Calu3 (cell line): ENCODE data around the gene ZDHHC19. TPM values are rescaled to one million over a fixed set of nuclear protein-coding genes. Genes with fewer than 3 reads are reported as not detected.

Experiments
- BruUV-seq: library from RNA; stranded (reverse); fragments of 400-500 nt; replicated peaks from 2 replicates; lab custom pipeline; 2021; lab: Mats Ljungman, UMichigan
- CTCF ChIA-PET: fragments of 300-600 bp; sonication (Branson Sonifier 250); formaldehyde crosslinking; loops from one replicate; lab custom pipeline; 2022; ENCODE audit warnings: antibody characterized with exemption; lab: Charles Lee
- DNase-seq: peaks from one replicate; pipeline ENCODE4 v3.0.0; 2022
- H3K27ac Mint-ChIP-seq: one replicate; pipeline ENCODE4 v1.8.0; 2022; ENCODE audit warnings: mixed read lengths; ENCODE audit not compliant: unreplicated experiment
- H3K27me3 Mint-ChIP-seq: one replicate; pipeline ENCODE4 v1.8.0; 2022; ENCODE audit warnings: mixed read lengths; ENCODE audit not compliant: unreplicated experiment
- H3K36me3 Mint-ChIP-seq: one replicate; pipeline ENCODE4 v1.8.0; 2022; ENCODE audit warnings: mild to moderate bottlenecking, moderate library complexity, mixed read lengths; ENCODE audit not compliant: insufficient read depth, unreplicated experiment
- H3K4me1 Mint-ChIP-seq: one replicate; pipeline ENCODE4 v1.8.0; 2022; ENCODE audit warnings: mild to moderate bottlenecking, low read depth, mixed read lengths; ENCODE audit not compliant: unreplicated experiment
- H3K4me3 Mint-ChIP-seq: one replicate; pipeline ENCODE4 v1.8.0; 2022; ENCODE audit warnings: mild to moderate bottlenecking, low read depth, moderate library complexity, mixed read lengths; ENCODE audit not compliant: unreplicated experiment
- H3K9me3 Mint-ChIP-seq: one replicate; pipeline ENCODE4 v1.8.0; 2022; ENCODE audit warnings: low read depth, mixed read lengths; ENCODE audit not compliant: unreplicated experiment
- CTCF ChIP-seq: fragments of 200-600 bp; IDR thresholded peaks from one replicate; pipeline ENCODE4 v1.8.0; 2022; ENCODE audit warnings: antibody characterized with exemption; ENCODE audit not compliant: unreplicated experiment
- intact Hi-C: fragments of 100-400 bp; cut with micrococcal nuclease; formaldehyde crosslinking; loops from one replicate; pipeline ENCODE4 v1.10.0; 2022; ENCODE audit not compliant: unreplicated experiment
- total RNA-seq: library from RNA; stranded (reverse); gene quantifications from 2 replicates; pipeline ENCODE4 v1.2.3, GENCODE V29; 2022

ZDHHC19 gene
- total RNA-seq, 1 experiment from 2014 or later: not detected

- no peak for DNase-seq
- Mint-ChIP-seq H3K27ac (no peak overlapping the region), H3K27me3 (peaks cover 51% of the 10 kb centered on the region), H3K36me3 (no peaks in the 10 kb centered on the region), H3K9me3 (no peaks in the 10 kb centered on the region), H3K4me1 (no peaks in the 10 kb centered on the region), H3K4me3 (no peak overlapping the region)
- CTCF ChIA-PET: no interaction called here
- intact Hi-C loops: no loop called here
- BruUV-seq: no TSS peak
- no peak for TF ChIP-seq CTCF
Observed at GRCh38 chr3:196219194-196219969, 8.2 kb upstream of the ZDHHC19 start.

- TF ChIP-seq CTCF: no peak
- DNase-seq: no peak
- CTCF ChIA-PET: interaction anchor here (0.6 kb wide), 1 partner anchor 200 kb away, joined by 4 read pairs; no protein-coding TSS in a partner anchor
- Mint-ChIP-seq H3K36me3 (no peaks in the 10 kb centered on the region), H3K4me3 (no peak overlapping the region), H3K27me3 (peaks cover 58% of the 10 kb centered on the region), H3K4me1 (no peaks in the 10 kb centered on the region), H3K9me3 (no peaks in the 10 kb centered on the region), H3K27ac (no peak overlapping the region)
- no TSS peak for BruUV-seq
- intact Hi-C loops: no loop called here
Observed at GRCh38 chr3:196218155-196218712, 7.0 kb upstream of the ZDHHC19 start.

GRCh38 chr3:196217307-196218154 lies 6.3 kb upstream of the ZDHHC19 start:
- Mint-ChIP-seq H3K36me3 (no peaks in the 10 kb centered on the region), H3K27ac (no peak overlapping the region), H3K4me3 (no peak overlapping the region), H3K27me3 (peaks cover 58% of the 10 kb centered on the region), H3K9me3 (no peaks in the 10 kb centered on the region), H3K4me1 (no peaks in the 10 kb centered on the region)
- BruUV-seq: no TSS peak
- DNase-seq: no peak
- TF ChIP-seq CTCF: no peak
- intact Hi-C loops: no loop called here
- CTCF ChIA-PET: interaction anchor here (0.6 kb wide), 1 partner anchor 200 kb away, joined by 4 read pairs; no protein-coding TSS in a partner anchor

- no TSS peak for BruUV-seq
- Mint-ChIP-seq H3K36me3 (no peaks in the 10 kb centered on the region), H3K9me3 (no peaks in the 10 kb centered on the region), H3K4me3 (peak overlapping the region; percentile 33), H3K27ac (no peak overlapping the region), H3K4me1 (no peaks in the 10 kb centered on the region), H3K27me3 (peaks cover 58% of the 10 kb centered on the region)
- CTCF ChIA-PET: no interaction called here
- no peak for DNase-seq
- no peak for TF ChIP-seq CTCF
- intact Hi-C loops: no loop called here
Observed at GRCh38 chr3:196216681-196217211, 5.5 kb upstream of the ZDHHC19 start.
